Measurements from ENCODE around the gene RNF112.

The RNF112 gene

GRCh38 chr17:19380481-19381301 lies 30.3 kb upstream of the RNF112 start:
- H3K9me3 Mint-ChIP-seq, result no peaks in the 10 kb centered on the region
- H3K27ac Mint-ChIP-seq, result no peak overlapping the region
- H3K27me3 Mint-ChIP-seq (ENCODE audit: low read depth), result no peaks in the 10 kb centered on the region

DNA sequence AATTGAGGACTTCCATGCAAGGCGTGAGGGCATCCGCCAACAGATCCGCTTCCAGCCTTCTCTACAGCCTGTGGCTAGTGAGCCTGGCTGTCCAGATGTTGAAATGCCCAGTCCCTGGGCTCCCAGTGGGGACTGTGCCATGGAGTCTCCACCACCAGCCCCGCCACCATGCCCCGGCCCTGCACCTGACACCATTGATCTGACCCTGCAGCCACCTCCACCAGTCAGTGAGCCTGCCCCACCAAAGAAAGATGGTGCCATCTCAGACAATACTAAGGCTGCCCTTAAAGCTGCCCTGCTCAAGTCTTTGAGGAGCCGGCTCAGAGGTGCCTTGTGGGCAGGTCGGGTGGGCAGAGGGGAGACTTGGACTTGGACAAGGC lies 29.7 kb upstream of the RNF112 start:
- Mint-ChIP-seq H3K27me3 (ENCODE audit: low read depth) (no peaks in the 10 kb centered on the region), H3K4me3 (no peak overlapping the region), H3K9me3 (no peaks in the 10 kb centered on the region), H3K36me3 (ENCODE audit: low read depth) (peaks cover 42% of the 10 kb centered on the region), H3K27ac (no peak overlapping the region), H3K4me1 (ENCODE audit: low read depth) (peaks cover 16% of the 10 kb centered on the region)
- no peak for DNase-seq (ENCODE audit: low spot score)

More at GRCh38 chr17:19380481-19381301, 30.3 kb upstream of the RNF112 start:
- H3K36me3 Mint-ChIP-seq (ENCODE audit: low read depth), result peaks cover 42% of the 10 kb centered on the region
- peaks cover 19% of the 10 kb centered on the region for H3K4me1 Mint-ChIP-seq (ENCODE audit: low read depth)
- no peak for DNase-seq (ENCODE audit: low spot score)
- H3K4me3 Mint-ChIP-seq, result peak overlapping the region; percentile 7

DNA sequence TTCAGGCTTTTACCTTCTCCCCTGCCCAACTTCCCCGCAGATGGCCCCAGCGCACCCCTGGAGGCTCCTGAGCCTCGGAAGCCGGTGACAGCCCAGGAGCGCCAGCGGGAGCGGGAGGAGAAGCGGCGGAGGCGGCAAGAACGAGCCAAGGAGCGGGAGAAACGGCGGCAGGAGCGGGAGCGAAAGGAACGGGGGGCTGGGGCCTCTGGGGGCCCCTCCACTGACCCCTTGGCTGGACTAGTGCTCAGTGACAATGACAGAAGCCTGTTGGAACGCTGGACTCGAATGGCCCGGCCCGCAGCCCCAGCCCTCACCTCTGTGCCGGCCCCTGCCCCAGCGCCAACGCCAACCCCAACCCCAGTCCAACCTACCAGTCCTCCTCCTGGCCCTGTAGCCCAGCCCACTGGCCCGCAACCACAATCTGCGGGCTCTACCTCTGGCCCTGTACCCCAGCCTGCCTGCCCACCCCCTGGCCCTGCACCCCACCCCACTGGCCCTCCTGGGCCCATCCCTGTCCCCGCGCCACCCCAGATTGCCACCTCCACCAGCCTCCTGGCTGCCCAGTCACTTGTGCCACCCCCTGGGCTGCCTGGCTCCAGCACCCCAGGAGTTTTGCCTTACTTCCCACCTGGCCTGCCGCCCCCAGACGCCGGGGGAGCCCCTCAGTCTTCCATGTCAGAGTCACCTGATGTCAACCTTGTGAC lies 29.1 kb upstream of the RNF112 start:
- Mint-ChIP-seq H3K4me1 (ENCODE audit: low read depth) (peaks cover 13% of the 10 kb centered on the region), H3K27ac (no peak overlapping the region), H3K36me3 (ENCODE audit: low read depth) (peaks cover 42% of the 10 kb centered on the region), H3K9me3 (no peaks in the 10 kb centered on the region), H3K4me3 (no peak overlapping the region), H3K27me3 (ENCODE audit: low read depth) (no peaks in the 10 kb centered on the region)
- DNase-seq (ENCODE audit: low spot score), result no peak

GRCh38 chr17:19382531-19383444 lies 28.2 kb upstream of the RNF112 start:
- DNase-seq (ENCODE audit: low spot score), result no peak
- no peaks in the 10 kb centered on the region for H3K27me3 Mint-ChIP-seq (ENCODE audit: low read depth)
- peaks cover 42% of the 10 kb centered on the region for H3K36me3 Mint-ChIP-seq (ENCODE audit: low read depth)
- no peaks in the 10 kb centered on the region for H3K9me3 Mint-ChIP-seq
- peaks cover 12% of the 10 kb centered on the region for H3K4me1 Mint-ChIP-seq (ENCODE audit: low read depth)
- no peak overlapping the region for H3K27ac Mint-ChIP-seq
- no peak overlapping the region for H3K4me3 Mint-ChIP-seq

- DNase-seq (ENCODE audit: low spot score), result no peak
- Mint-ChIP-seq H3K36me3 (ENCODE audit: low read depth) (peaks cover 42% of the 10 kb centered on the region), H3K4me3 (no peak overlapping the region), H3K27me3 (ENCODE audit: low read depth) (peaks cover 4% of the 10 kb centered on the region), H3K4me1 (ENCODE audit: low read depth) (peaks cover 12% of the 10 kb centered on the region), H3K27ac (no peak overlapping the region), H3K9me3 (no peaks in the 10 kb centered on the region)
Observed at GRCh38 chr17:19383681-19384470, 27.2 kb upstream of the RNF112 start.

- peak overlapping the region; percentile 16 for H3K27ac Mint-ChIP-seq
- no peak for DNase-seq (ENCODE audit: low spot score)
- peaks cover 35% of the 10 kb centered on the region for H3K36me3 Mint-ChIP-seq (ENCODE audit: low read depth)
- peaks cover 5% of the 10 kb centered on the region for H3K4me1 Mint-ChIP-seq (ENCODE audit: low read depth)
- H3K4me3 Mint-ChIP-seq, result no peak overlapping the region
- H3K27me3 Mint-ChIP-seq (ENCODE audit: low read depth), result peaks cover 8% of the 10 kb centered on the region
- no peaks in the 10 kb centered on the region for H3K9me3 Mint-ChIP-seq
Observed at GRCh38 chr17:19384723-19385391, 26.2 kb upstream of the RNF112 start.

DNA sequence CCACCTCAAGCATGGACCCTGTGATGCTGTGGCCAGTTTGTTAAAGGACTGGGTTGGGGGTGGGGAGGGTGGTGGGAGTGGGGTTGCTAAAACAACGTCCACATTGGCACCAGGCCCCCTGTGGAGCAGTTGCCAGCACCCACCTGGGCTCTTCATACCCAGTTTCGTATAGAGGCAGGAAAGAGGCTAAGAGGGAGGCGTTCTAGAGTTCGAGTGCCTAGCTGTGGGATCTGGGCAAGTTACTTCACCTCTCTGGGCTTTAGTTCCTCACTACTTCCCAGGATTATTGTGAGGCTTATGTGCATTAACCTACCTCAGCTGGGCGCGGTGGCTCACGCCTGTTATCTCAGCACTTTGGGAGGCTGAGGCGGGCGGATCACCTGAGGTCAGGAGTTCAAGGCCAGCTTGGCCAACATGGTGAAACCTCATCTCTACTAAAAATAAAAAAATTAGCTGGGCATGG lies 25.5 kb upstream of the RNF112 start:
- Mint-ChIP-seq H3K27ac (no peak overlapping the region), H3K9me3 (no peaks in the 10 kb centered on the region), H3K36me3 (ENCODE audit: low read depth) (peaks cover 31% of the 10 kb centered on the region), H3K4me1 (ENCODE audit: low read depth) (peaks cover 3% of the 10 kb centered on the region), H3K4me3 (no peak overlapping the region), H3K27me3 (ENCODE audit: low read depth) (peaks cover 9% of the 10 kb centered on the region)
- DNase-seq (ENCODE audit: low spot score), result no peak

- H3K27ac Mint-ChIP-seq, result no peak overlapping the region
Observed at GRCh38 chr17:19386051-19386929, 24.7 kb upstream of the RNF112 start.

DNA sequence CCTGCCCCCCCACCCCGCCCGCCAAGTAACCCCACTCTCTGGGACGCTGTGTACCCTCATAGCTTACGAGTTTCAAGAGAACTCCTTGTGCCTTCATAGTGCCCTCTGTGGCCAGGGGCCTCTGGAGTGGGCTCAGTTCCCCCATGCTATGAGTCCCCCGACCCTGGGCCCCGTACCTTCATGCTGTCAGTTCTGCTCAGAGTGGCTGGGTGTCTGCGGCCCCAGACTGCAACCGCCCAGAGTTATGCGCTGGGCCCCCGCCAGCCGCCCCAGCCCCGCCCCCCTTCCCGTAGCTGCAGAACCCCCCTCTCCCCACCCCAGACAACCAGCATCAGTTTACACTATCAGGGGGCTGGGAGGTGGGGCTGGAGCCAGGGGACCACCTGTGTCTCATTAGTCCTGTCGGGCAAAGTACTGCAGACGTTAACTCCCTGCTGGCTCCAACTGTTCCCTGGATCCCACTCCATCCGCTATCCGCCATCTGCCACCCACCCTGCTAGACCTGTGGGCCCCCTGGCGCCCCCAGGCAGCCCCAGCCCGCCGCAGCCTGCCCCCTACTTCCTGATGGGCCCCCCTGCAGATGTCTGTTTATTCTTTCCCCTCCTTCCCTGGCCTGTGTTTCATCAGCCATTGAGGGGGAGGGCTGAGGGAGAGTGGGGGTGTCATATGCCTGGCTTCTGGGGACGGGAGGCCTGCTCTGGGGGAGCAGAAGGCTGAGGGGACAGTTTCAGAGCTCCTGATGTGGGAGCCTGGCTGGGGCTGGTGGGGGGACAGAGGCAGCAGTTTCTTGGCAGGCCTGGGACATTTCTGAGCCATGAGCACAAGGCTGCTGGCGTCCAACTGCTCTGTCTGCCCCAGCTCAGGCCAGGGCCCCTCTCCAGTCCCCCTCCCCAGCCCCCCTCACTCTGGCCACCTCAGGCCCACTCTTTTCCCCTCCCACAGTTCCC lies 23.8 kb upstream of the RNF112 start, which contains the start of gene MFAP4:
MFAP4 (minus strand) TSS at position 217 of the 947 bp plus-strand sequence; CDS start at position 182, 35 bp downstream.
- peaks cover 21% of the 10 kb centered on the region for H3K36me3 Mint-ChIP-seq (ENCODE audit: low read depth)
- no peak within 1 kb of the TSS for H3K4me3 Mint-ChIP-seq
- no peaks in the 10 kb centered on the region for H3K9me3 Mint-ChIP-seq

More at GRCh38 chr17:19386051-19386929, 24.7 kb upstream of the RNF112 start:
- Mint-ChIP-seq H3K27me3 (ENCODE audit: low read depth) (peaks cover 9% of the 10 kb centered on the region), H3K4me3 (no peak overlapping the region), H3K9me3 (no peaks in the 10 kb centered on the region), H3K36me3 (ENCODE audit: low read depth) (peaks cover 24% of the 10 kb centered on the region), H3K4me1 (ENCODE audit: low read depth) (peaks cover 3% of the 10 kb centered on the region)
- DNase-seq (ENCODE audit: low spot score), result no peak

DNA sequence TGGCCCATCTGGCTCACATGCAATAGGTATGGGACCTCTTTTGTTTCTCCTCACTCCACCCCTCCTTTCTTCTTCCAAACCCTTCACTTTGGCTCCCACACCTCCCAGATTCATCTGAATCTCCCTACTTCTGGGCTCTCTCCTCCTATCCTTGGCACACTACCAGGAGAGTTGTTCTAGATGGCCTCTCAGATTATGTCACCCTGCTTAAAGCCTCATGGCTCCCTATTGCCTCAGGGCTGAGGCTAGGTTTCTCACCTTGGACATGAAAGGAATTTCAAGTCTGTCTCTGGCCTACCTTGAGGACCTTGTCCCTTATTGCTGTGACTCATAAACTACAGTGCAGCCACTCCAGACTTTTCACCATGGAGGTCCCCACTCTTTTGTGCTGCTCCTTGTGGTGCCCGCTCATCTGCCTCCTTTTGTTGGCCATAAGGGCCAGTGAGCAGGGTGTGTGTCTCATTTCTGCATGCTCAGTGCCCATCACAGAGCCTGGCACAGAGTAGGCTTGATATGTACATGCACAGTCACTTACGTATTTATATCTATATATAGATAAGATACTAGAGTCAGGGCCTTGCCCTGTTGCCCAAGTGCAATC lies 23.0 kb upstream of the RNF112 start:
- H3K9me3 Mint-ChIP-seq, result no peaks in the 10 kb centered on the region
- H3K36me3 Mint-ChIP-seq (ENCODE audit: low read depth), result peaks cover 15% of the 10 kb centered on the region
- peaks cover 3% of the 10 kb centered on the region for H3K4me1 Mint-ChIP-seq (ENCODE audit: low read depth)
- peaks cover 15% of the 10 kb centered on the region for H3K27me3 Mint-ChIP-seq (ENCODE audit: low read depth)
- DNase-seq (ENCODE audit: low spot score), result no peak
- no peak overlapping the region for H3K27ac Mint-ChIP-seq
- no peak overlapping the region for H3K4me3 Mint-ChIP-seq

More for the DNA sequence above, 23.8 kb upstream of the RNF112 start, which contains the start of gene MFAP4:
- no peak for DNase-seq (ENCODE audit: low spot score)
- Mint-ChIP-seq H3K27me3 (ENCODE audit: low read depth) (peaks cover 9% of the 10 kb centered on the region), H3K27ac (no peak within 1 kb of the TSS), H3K4me1 (ENCODE audit: low read depth) (peaks cover 3% of the 10 kb centered on the region)
